Retinal pigment epithelial cell (primary cell): ENCODE results near the gene GSTM2.

Source experiments
- DNase-seq: peaks from one replicate; pipeline ENCODE4 v3.0.0-alpha.2; 2010; ENCODE audit warnings: low read depth
- H3K4me3 ChIP-seq: 2 replicates; pipeline ENCODE4 v1.5.1; 2011; ENCODE audit warnings: mild to moderate bottlenecking, low read length, control low read depth, moderate library complexity
- TF ChIP-seq, protein P1 (sequence below): conservative IDR thresholded peaks from 2 replicates; pipeline ENCODE4 v1.5.1; 2011; ENCODE audit warnings: low read depth, low read length, control low read depth, inconsistent platforms

Gene GSTM2

DNA sequence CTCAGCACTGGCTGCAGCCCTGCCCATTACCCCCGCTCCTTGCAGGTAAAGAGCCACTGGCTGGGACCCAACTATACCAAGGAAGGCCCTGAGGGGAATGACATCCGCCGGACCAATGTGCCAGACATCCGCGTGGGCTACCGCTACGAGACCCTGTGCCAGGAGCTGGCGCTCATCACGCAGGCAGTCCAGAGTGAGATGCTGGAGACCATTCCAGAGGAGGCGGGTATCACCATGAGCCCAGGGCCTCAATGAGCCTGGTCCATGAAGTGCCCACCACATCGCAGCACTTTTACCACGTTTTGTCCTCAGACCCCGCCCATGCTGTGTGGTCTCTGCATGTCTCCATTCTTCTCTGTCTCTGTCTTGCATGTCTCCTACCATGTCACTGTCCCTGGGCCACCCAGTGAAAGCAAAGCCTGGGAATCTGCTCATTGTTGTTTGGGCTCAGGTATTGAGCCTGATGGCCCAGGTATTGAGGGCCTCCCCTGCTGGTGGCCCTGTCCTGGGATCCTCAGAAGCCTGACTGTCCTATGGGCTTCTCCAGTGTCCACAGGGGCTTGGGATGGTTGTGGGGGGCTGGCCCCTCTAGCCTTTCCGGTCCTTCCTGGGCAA lies 36.9 kb upstream of the GSTM2 start:
- DNase-seq = no peak
- TF ChIP-seq, protein P1, sequence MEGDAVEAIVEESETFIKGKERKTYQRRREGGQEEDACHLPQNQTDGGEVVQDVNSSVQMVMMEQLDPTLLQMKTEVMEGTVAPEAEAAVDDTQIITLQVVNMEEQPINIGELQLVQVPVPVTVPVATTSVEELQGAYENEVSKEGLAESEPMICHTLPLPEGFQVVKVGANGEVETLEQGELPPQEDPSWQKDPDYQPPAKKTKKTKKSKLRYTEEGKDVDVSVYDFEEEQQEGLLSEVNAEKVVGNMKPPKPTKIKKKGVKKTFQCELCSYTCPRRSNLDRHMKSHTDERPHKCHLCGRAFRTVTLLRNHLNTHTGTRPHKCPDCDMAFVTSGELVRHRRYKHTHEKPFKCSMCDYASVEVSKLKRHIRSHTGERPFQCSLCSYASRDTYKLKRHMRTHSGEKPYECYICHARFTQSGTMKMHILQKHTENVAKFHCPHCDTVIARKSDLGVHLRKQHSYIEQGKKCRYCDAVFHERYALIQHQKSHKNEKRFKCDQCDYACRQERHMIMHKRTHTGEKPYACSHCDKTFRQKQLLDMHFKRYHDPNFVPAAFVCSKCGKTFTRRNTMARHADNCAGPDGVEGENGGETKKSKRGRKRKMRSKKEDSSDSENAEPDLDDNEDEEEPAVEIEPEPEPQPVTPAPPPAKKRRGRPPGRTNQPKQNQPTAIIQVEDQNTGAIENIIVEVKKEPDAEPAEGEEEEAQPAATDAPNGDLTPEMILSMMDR = no peak
- H3K4me3 ChIP-seq = no peak overlapping the region

DNA sequence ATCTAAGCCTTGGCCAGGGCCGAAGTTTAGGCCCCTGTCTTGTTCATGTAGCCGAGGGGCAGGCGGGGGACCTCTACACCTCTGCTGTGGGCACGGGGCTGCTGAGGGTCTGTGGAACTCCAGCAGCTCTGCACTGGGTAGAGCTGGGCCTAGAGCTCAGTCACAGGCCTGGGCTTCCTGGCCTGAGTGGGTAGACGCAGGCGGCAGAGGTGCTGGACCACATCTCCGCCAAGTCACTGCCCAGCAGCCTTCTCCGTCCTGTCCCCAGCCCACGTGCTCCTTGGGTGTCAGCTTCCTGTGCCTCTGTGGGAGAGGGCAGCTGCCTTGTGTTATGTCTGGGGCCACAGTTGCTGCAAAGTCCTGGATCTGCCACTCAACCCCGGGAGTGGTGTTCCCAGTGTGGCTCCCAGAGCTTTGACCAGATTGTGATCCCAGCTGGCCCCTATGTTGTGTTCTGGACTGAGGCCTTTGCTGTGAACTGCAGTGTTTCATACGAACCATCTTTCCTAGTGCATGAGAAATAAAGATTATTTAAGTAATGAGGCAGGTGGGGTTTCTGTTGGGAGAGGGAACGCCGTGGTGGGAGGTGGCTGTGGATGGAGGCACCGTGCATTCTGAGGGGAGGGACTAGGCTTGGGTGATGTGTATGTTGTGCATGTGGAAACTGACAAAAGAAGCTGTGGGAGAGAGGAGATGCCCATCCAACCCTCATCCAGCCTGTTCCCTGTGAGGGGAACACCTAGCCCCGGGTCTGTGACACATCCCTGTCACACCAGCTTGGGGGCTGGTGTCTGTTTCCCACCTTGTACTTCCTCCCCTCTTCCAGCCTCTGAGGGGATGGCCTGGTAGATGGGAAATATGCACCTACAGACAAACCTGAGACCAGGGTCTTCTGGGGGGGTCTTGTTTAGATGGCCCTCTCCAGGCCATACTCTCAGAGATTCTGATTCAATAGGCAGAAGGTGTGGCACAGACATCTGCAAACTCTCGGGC lies 36.0 kb upstream of the GSTM2 start:
- no peak for DNase-seq
- no peak overlapping the region for H3K4me3 ChIP-seq
- TF ChIP-seq, protein P1 = no peak

DNA sequence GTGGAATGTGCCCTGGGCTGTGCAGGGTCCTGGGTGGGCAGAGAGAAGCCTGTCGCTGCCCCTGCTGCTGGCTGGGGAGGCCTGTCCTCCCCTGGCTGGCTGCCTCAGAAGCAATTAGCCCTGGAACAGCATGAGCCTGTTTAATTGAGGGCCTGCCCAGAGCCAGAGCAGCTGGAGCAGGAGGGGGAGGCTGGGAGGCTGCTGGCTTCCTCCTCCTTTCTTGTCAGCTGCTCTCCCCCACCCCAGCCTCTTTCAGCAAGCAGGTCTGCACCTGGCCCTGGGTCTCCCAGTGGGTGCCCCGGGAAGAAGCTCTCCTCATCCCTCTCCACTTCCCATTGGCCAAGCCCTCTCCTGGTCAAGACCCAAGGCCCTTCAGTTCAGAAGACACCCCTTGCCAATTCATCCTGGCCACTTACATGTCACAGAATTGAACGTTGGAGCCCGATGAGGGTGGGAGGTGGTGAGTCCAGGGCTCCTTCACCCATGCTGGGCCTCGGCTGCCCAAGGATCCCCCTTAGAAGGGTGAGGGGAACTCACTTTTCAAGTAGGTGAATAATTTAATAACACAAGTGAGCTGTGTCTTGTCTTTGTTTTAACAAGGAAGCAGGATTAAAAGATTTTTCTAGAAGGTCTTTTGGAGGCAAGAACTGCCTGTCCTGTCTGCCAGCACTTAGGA lies 35.0 kb upstream of the GSTM2 start:
- TF ChIP-seq, protein P1 = no peak
- no peak for DNase-seq
- no peak overlapping the region for H3K4me3 ChIP-seq

DNA sequence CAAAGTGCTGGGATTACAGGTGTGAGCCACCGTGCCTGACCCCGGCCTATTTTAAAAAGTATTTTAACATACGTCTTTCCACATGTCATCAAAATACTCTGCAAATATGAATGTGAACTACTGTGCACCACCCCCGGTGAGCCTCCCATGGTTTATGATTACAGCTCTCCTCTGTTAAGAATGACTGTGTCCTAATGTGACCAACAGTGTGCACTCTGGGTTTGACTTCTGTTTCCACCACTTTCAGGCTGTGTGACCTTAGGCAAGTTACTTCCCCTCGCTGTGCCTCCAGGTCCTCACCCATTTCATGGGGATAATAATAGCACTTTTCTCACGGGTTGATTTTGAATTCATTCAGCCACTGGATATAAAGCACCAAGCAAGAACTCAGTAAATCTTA lies 33.6 kb upstream of the GSTM2 start:
- TF ChIP-seq, protein P1 = no peak

DNA sequence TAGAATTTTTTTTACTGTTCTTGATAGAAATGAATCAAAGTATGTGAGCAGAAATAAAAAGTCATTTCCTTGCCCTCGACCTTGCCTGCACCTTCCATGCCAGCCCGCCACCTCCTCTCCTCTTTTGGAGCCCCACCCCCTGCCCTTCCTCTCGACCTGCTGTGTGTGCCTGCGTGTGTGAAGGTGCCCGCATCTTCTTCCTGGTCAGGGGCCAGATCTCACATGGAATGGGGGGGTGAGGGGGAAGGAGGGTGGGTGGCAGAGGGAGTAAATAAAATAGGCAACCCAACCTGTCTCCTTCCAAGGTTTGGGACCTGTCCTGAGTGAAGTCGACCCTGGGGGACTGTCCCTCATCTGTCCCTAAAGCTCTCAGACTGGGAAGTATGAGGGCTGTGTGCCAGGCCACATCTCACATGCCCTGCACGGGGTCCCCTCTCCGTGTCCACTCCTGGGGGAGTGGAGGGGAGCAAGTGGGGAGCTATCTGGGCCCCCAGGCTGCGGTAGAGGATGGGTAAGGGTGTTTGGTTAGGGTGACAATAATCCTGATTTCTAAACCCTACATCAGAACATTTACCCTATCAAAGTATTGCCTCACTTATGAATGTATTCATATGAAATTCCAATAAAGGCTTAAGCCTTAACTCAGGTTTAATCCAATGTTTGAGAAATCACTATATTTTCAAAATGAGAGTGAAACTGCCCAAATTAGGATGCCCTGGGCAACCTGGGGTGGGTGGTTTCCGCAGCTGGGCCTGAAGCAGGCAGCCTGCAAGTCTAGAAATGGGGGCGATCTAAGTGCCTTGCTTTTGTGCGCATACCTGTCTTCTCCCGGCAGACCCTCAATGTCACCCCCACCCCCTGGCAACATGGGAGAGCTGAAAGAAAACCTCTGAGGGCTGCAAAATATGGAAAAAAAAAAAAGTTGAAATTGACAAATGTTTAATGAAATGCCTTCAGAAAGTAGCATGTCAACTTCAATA lies 32.8 kb upstream of the GSTM2 start:
- TF ChIP-seq, protein P1 = no peak
- no peak overlapping the region for H3K4me3 ChIP-seq
- no peak for DNase-seq

More for the DNA sequence above, 33.6 kb upstream of the GSTM2 start:
- no peak for DNase-seq
- no peak overlapping the region for H3K4me3 ChIP-seq

DNA sequence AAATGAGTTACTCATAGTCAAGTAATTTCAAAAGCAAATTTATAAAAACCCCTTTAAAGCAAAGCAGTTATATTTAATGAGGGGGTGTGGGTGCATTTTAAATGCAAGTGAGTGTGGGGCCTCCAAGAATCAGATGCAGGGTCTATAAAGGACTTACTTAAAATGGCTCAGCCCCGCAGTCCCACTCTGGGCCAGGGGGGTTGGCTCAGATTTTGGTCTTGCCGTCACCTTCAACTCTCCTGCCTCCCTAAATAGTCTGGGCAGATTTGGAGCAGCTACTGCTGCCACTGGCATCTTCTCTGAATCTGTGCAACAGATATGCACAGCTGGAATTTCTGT lies 32.0 kb upstream of the GSTM2 start:
- TF ChIP-seq, protein P1 = no peak
- H3K4me3 ChIP-seq = no peak overlapping the region
- no peak for DNase-seq
